WI38 (cell line): ENCODE data around the gene PRM1.

Source experiments
- H3K4me3 ChIP-seq: 2 replicates; pipeline ENCODE4 v1.5.1; 2011; ENCODE audit warnings: low read depth, mild to moderate bottlenecking, control low read depth, low read length
- TF ChIP-seq, protein P1 (sequence below): IDR thresholded peaks from 2 replicates; pipeline ENCODE4 v1.5.1; 2012; ENCODE audit warnings: low read depth, mild to moderate bottlenecking, control low read depth, low read length

PRM1 gene

GRCh38 chr16:11231367-11231970 is 49.7 kb downstream of the PRM1 start:
- TF ChIP-seq, protein P1, sequence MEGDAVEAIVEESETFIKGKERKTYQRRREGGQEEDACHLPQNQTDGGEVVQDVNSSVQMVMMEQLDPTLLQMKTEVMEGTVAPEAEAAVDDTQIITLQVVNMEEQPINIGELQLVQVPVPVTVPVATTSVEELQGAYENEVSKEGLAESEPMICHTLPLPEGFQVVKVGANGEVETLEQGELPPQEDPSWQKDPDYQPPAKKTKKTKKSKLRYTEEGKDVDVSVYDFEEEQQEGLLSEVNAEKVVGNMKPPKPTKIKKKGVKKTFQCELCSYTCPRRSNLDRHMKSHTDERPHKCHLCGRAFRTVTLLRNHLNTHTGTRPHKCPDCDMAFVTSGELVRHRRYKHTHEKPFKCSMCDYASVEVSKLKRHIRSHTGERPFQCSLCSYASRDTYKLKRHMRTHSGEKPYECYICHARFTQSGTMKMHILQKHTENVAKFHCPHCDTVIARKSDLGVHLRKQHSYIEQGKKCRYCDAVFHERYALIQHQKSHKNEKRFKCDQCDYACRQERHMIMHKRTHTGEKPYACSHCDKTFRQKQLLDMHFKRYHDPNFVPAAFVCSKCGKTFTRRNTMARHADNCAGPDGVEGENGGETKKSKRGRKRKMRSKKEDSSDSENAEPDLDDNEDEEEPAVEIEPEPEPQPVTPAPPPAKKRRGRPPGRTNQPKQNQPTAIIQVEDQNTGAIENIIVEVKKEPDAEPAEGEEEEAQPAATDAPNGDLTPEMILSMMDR: no peak
- no peak overlapping the region for H3K4me3 ChIP-seq
